Islet of Langerhans (tissue), 1 donor: ENCODE measurements around the gene HIBCH.
A peak's percentile ranks its signal among the peaks of the same experiment; 100 is the strongest.
"Not testable (repeated sequence)": the region's sequence is repeated elsewhere in the genome, so short reads cannot be mapped to it uniquely, and the experiment has no call there.

Experiments used
- FAIRE-seq: peaks from one replicate; lab custom pipeline; 2011; peaks lifted over from hg19 to GRCh38; lab: Jason Lieb, UNC

Gene HIBCH, protein sequence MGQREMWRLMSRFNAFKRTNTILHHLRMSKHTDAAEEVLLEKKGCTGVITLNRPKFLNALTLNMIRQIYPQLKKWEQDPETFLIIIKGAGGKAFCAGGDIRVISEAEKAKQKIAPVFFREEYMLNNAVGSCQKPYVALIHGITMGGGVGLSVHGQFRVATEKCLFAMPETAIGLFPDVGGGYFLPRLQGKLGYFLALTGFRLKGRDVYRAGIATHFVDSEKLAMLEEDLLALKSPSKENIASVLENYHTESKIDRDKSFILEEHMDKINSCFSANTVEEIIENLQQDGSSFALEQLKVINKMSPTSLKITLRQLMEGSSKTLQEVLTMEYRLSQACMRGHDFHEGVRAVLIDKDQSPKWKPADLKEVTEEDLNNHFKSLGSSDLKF

DNA sequence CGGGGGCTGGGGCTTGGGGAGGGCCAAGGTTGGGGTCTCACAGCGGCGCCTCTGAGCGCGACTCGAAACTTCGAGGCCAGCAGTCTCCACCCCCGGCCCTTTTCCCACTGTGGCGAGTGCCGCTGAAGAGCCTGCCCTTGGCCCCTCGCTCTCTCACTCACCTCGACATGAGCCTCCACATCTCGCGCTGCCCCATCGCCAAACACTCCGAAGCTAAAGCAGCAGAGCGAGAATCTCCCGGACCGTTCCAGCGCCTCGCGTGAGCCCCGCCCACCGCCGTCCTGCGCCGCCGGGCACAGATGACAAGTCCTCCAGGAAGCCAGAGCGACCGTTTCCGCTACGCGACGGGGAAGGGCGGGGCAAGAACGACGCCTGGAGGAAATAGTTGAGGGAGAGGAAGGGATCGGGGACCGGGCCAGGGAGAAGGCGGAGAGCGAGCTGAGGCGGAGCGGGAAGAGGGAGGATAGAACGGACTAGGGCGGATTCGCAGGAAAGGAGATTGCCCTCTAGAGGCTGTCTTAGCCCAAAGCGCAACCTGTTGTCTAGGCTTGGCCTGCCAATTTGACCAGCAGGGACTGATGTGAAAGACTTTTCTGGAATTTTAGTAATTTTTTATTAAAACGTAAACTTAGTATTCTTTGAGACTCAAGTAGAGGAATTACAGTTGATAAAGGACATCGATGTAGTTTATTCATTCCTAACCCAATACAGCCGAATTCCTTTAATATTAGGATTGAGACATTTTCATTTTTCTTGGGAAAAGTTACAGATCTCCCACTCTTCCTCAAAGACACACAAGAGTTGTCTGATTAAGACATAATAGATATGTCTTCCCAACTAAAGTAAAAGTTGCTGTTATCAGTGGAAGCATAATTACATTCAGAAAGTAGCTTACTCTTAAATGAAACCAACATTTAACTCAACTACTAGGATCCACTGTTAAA is at the start of gene HIBCH:
TSS of gene HIBCH (minus strand) at position 272 of the 944 bp plus-strand sequence. CDS start at position 196, 76 bp downstream.
- peak; percentile 92 for FAIRE-seq

DNA sequence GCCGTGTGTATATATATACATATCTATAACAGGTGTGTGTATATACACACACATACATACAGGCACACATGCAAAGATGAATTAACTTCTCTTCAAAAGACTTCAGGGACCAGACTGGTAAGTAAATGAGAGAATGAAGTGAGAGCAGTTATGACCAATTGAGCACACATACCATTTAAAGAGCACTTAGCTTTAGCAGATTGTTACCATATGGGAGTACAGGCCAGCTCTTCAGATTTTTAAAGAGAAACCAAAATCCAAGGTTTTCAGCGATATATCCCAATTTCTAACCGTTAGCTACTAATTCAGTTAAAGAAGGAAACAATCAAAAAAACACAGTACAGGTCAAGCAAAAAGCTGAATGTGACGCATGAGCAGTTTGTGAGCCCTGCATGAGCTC is 47.5 kb upstream of the HIBCH start:
- no peak for FAIRE-seq

DNA sequence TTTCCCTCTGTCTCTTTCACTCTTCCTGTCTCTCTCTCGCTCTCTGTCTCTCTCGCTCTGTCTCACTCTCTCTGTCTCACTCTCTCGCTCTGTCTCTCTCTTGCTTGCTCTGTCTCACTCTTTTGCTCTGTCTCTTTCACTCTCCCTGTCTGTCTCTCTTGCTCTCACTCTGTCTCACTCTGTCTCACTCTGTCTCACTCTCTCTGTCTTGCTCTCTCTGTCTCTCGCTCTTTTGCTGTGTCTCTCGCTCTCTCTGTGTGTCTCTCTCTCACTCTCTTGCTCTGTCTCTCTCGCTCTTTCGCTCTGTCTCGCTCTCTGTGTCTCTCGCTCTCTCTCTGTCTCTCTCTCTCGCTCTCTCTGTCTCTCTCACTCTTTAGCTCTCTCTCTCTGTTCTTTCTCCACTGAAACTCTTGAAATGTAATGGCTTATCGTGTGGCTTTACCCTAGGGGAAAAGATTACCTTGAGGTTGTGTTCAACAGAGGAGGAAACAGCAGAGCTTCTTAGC is 46.7 kb upstream of the HIBCH start:
- no peak for FAIRE-seq

DNA sequence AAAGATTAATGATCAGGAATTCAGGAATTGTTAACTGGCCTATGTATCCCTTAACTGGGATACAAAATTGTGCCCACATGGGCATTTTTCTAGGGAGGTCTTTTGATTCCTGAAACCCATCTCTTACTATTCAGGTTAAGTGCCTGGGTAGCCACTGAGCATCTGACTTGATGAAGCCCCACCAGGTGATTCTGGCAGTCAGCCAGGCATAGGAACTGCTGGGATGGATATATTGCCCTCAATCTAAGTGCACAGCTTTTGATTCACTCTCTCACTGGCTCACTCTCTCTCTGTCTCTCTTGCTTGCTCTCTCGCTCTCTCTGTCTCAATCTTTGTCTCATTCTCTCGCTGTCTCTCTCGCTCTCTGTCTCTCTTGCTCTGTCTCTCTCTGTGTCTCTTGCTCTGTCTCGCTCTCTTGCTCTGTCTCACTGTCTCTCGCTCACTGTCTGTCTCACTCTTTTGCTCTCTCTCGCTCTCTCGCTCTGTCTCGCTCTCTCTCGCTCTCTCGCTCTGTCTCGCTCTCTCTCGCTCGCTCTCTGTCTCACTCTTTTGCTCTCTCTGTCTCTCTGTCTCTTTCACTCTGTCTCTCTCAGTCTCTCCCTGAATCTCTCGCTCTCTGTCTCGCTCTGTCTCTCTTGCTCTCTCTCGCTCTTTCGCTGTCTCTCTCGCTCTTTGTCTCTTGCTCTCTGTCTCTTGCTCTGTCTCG is 46.0 kb upstream of the HIBCH start:
- no peak for FAIRE-seq

DNA sequence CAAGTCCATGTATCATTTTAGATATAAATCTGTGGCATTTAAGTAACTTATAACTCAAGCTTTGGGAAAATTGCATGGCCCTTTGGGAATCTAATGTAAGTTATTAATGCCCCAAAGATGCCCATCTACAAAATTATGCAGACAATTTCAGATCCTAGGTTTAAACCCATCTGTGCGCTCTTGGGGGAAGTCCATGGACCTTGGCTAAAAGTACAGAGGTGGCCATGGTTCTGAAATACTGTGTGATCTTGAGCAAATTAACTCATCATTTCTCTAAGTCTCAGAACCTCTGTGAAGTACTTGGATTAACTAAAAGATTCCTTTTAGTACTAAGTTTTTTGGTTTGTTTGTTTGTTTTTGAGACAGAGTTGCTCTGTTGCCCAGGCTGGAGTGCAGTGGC is 43.3 kb upstream of the HIBCH start:
- no peak for FAIRE-seq

DNA sequence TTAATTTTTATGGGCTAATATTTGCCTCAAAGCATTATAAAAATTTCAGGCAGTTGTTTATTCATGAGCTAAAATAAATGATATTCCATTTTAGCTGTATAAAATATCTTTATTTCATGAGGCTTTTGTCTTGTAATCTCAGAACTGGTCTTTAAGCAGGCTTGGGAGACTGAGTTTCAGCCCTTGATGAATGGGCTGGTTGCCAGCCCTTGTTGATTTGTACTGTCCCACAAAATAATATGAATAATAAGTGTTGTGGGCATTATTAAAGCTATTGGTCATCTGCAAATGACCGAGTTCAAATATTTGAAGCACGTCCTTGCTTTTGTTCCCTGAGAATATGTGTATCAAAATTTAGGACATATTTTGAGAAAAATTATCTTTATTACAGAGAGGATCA is 41.9 kb upstream of the HIBCH start:
- FAIRE-seq, result no peak

DNA sequence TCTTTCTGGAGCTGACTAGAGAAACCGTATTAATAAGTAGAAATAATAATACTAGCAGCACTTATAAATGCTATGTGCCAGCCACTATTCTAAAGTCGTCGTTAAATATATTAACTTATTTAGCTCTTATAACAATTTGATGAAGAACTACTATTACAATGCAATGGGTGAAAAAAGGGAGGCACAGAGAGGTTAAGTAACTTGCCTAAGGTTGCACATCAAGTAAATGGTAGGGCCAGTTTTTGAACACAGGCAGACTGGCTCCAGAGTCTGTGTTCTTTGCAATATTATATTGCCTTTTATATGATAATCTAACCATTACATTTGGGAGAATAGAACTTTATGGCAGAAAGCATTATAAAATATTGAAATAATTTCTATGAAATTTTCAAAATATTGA is 41.3 kb upstream of the HIBCH start:
- no peak for FAIRE-seq

DNA sequence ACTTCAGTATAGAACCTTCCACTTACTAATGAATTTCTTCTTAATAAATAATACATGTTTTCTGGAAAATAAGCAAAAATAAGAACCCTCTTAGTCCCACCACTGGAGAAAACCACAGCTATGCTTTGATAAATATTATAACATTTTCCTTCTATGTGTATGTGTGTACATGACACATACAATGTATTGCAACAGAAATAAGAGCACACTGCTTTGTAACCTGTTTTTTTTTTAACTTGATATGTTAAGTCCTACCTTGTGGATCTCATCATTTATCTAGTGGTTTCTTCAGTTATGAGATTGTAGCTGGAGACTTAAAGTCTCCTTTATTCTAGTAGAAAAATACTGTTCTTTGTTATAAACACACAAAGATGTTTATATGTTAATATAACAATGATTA is 40.9 kb upstream of the HIBCH start:
- FAIRE-seq, result peak; percentile 88

DNA sequence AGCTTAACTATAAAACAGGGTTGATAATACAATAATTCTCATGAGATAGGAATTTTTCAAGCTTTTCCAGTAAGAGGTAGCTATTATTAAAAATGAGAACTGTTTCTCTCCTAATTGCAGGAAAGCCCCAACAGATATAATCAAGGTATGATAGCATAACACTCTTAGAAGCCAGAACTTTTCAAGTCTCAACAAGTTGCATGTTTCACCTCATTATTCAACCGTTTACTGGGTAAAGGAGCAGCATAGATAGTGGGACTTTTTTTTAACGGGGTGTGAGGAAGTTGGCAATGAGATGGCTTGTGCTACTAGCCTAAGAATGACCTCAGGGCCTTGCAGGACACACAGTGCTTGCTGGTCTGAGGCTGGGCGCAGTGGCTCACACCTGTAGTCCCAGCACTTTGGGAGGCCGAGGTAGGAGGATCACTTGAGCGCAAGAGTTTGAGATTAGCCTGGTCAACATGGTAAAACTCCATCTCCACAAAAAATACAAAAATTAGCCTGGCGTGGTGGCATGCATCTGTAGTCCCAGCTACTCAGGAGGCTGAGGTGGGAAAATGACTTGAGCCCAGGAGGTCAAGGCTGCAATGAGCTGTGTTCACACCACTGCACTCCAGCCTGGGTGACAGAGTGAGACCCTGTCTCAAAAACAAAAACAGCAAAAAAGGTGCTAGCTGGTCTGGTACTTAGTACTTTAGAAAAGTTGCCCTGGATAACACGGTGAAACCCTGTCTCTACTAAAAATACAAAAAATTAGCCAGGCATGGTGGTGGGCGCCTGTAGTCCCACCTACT is 39.2 kb upstream of the HIBCH start:
- FAIRE-seq, result not testable (repeated sequence)

DNA sequence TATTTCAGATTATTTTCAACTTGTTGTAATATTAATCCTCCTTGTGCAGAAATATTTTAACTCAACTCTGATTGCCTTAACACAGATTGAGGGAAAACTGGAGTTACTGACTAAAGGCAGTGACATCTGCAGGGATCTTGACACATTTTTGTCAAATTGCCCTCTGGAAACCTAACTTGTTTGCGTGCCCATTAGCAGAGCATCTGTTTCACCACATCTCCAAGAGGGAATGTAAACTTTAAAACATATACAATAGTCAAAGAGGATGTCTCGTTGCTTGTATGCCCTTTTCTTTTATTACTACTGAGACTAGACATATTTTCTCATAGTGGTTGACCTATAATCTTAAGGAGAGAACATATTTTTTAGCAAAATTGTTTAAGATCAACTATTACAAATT is 38.0 kb upstream of the HIBCH start:
- no peak for FAIRE-seq

DNA sequence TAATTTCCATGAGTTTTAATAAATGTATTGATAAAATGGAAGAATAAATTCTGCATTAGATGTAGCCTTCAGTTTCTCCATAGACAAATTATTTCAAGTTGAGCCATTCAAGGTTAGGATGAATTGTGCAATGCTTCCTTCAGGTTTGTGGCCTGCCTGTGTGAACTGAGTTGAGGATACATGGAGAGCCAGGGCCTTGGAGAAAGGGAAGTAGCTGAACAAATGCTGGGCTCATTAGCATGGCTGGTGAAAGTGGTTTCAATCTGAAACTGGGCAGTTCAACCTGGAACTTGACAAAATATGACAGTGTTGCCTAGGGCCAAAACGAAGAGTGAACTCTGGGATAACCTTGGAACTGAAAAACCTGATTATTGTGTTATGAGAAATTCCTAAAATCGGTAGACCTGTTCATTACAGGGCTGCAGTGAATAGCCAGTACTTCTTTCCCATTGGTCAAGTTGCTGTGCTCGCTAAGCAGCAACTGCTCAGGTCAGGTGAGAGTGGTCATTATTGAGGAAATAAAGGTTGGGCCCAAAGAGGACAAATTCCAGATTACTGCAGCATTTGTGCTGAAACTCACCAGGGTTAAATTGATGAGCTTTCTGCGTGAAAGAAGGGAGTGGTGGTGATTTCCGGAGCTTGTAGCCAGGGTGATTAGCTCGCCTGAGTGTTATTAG is 36.5 kb upstream of the HIBCH start:
- FAIRE-seq, result no peak

DNA sequence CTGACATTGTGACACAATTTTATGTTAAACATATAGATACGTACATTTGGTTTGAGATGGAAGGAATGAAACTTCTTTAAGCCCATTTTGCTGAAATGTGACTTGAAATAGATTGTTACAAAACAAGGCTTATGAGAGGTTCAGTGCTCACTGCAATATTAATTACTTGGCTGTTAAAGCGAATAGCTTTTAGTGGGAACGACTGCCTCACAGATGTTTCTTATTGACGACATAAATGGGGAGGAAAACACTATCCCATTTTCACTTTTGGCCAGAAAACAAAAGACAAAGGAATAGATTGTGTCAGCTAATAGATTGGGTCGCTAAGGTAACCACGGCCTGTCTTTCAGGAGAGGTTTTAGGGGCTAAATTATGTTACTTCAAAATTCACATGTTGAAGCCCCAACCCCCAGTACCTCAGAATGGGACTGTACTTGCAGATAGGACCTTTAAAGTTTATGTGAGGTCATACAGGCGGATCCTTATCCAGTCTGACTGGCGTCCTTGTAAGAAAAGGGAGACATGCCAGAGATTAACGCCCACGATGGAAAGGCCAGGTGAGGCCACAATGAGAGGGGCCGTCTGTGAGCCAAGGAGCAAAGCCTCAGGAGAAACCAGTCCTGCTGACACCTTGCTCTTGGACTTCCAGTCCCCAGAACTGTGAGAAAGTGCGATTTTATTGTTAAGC is 34.5 kb upstream of the HIBCH start:
- FAIRE-seq, result peak; percentile 61

DNA sequence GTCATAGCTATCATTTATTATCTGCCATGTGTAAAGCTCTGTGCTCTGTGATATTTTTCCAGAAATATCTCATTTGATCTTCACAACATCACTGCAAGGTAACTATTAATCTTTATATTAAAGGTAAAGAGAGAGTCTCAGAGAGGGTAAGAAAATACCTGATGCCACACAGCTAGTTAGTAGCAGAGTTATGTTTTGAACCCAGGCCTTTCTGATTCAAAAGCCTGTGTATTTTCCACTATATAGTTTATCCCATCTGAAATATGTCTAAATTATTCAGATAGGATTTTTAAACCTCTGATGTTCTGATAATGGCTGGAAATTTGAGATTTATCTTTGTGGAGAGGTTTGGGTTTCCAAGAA is 33.9 kb upstream of the HIBCH start:
- FAIRE-seq, result no peak

DNA sequence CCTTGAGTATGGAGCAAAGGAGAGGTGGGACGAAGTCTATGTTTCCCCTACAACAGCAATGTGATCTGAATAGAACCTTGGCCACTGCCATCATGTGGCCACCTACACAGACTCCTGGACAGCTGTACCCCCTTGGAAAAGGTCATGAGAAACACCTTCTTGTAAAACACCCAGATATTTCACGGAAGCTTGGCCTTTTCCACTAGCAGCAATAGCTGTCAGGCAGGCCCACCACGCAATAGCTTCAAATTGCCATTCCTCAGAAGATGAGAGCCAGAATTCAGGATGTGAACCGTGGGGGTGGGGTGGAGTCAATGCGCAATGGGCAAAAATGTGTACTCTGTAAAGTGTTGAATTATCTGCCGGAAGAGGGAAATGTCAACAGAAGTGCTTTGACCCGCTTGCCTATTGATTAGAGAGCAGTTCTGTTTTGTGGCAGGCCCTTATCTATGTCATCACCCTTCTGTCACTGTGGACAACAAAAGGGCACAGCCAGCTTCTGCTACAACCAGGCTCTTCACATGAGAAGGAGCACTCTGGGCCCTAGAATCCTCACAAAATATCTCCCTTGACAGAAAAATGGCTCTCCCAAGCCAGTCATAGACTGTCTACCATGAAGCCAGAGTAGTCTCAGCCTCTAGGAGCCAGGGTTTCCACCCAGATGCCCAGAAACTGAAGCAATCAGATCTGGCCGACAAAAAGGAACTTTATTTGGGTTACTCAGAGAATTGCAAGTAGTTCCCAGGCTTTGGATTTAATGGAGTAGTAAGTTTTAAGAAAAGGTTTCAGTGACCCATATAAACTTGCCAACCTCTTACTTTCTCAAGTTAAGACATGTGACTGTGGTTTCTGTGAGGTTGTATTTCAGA is 33.3 kb upstream of the HIBCH start:
- peak; percentile 74 for FAIRE-seq

DNA sequence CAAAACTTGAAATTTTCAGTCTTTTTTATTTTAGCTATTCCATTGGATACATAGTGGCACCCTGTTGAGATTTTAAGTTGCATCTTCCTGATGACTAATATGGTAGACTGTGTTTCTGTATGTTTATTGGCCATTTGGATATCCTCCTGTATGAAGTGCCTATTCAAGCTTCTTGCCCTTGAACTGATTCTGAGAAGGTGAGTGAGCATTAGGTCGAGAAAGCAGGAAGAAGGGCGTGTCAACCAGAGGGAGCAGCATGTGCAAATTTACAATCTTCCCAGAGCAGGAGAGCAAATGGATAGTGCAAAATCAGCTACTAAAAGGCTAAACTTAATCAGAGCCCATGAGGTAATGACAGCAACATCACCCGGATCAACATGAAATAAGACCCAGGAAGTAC is 32.3 kb upstream of the HIBCH start:
- FAIRE-seq, result no peak

DNA sequence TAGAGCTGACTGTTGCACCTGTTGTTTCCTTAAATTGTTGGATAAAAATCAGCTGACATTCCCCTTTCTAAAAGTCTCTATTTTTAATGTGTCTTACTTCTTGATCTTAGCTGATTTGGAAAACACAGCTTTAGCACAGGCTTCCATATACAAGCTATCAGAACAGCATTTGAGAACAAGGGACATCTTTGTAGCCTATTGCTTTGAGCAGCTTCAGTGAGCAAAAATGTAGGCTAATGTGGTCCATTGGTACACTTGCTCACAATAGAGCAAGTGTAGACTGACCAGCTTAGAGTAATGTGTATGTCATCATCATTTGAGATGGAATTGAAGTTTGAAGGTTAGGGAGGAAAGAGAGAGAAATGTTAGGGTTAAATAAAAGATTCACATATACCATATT is 30.7 kb upstream of the HIBCH start:
- no peak for FAIRE-seq

DNA sequence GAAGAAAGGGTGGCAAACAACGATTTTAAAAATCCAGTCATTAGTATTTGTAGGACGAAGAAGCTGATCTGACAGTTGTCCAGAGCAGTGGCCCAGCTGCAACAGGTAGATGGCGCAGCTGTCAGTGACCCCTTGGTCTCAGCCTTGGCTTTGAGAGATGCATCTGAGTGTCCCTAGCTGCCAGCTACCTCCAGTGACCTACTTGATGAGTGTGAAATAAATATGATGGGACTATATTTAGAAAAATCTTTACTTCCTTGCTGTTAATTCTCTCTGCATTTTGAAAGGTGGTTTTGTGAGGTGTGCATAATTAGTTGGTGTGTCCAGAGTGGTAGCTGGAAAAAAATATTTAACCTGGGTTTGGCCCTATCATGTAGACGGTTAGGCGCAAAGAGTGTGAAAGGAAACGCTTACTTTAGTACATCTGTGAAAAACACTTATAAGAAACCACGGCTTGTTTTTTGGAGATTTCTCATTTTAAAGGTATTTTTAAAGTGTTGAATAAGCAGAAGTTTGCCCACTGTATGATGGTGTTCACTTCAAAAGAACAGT is 24.7 kb upstream of the HIBCH start:
- FAIRE-seq, result peak; percentile 64

DNA sequence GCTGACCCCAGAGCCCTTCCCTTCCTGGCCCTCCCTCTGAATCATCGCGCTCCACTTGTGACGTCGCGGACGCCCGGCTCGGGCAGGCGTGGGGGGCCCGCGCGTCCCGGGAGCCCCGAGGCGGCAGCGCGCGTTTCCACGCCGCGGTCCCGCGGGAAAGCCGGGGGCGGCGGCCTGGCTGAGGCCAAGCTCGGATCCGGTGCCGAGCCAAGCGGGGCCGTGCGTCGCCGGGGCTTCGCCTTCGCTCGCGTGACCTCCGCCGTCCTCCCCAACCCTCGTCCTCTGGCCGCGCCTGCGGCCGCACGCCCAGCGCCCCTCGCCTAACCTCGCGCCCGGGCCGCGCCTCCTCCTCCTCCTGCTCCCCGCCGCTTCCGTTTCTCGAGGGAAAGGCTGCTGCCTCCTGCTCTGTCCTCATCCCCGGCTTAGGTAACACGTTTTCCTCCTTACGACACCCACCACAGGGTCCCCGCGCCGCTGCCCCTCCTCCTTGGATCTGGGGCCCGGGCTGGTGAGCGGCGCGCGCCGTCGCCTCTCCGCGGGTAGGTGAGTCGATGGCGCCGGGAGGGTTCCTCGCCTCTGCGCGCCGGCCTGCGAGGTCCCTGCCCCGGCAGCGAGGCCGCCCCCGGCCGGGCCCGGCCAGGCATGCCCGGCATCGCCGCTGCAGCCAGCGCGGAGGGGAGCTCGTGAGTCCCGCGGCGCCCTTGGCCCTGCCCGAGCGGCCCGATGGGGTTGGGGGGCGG is 24.1 kb upstream of the HIBCH start, which contains the start of gene INPP1:
TSS of gene INPP1 (plus strand) at position 54 of the 740 bp plus-strand sequence. CDS start 16,514 bp downstream, outside the sequence.
- no peak for FAIRE-seq
